MCF 10A (cell line): ENCODE data around the gene TINAG. TPM values are rescaled to one million over a fixed set of nuclear protein-coding genes. Genes with fewer than 3 reads are reported as not detected.

Source experiments
- BruUV-seq: library from RNA; stranded (reverse); fragments of 400-500 nt; replicated peaks from 2 replicates; lab custom pipeline; 2021; lab: Mats Ljungman, UMichigan
- CTCF ChIA-PET: fragments of 300-600 bp; sonication (Branson Sonifier 250); formaldehyde crosslinking; extraction: SDS; loops from one replicate; lab custom pipeline; 2021; ENCODE audit warnings: antibody characterized with exemption, inconsistent platforms; lab: Yijun Ruan, JAX
- POLR2A ChIA-PET: fragments of 300-600, 350-650 bp; sonication (Branson Sonifier 250); formaldehyde crosslinking; extraction: SDS; loops from one replicate; lab custom pipeline; 2020; ENCODE audit warnings: antibody characterized with exemption, inconsistent platforms; lab: Yijun Ruan, JAX
- DNase-seq: peaks from one replicate; pipeline ENCODE4 v3.0.0-alpha.2; 2018; ENCODE audit not compliant: unreplicated experiment
- H3K27ac Mint-ChIP-seq: one replicate; pipeline ENCODE4 v1.8.0; 2022; ENCODE audit warnings: mild to moderate bottlenecking, low read depth, mixed read lengths; ENCODE audit not compliant: unreplicated experiment
- H3K27me3 Mint-ChIP-seq: one replicate; pipeline ENCODE4 v1.8.0; 2022; ENCODE audit warnings: mixed read lengths; ENCODE audit not compliant: insufficient read depth, unreplicated experiment
- H3K36me3 Mint-ChIP-seq: one replicate; pipeline ENCODE4 v1.8.0; 2022; ENCODE audit warnings: mild to moderate bottlenecking, moderate library complexity, mixed read lengths; ENCODE audit not compliant: insufficient read depth, unreplicated experiment
- H3K4me1 Mint-ChIP-seq: one replicate; pipeline ENCODE4 v1.8.0; 2022; ENCODE audit warnings: mixed read lengths; ENCODE audit not compliant: insufficient read depth, unreplicated experiment
- H3K4me3 Mint-ChIP-seq: one replicate; pipeline ENCODE4 v1.8.0; 2022; ENCODE audit warnings: mild to moderate bottlenecking, moderate library complexity, mixed read lengths; ENCODE audit not compliant: unreplicated experiment
- H3K9me3 Mint-ChIP-seq: one replicate; pipeline ENCODE4 v1.8.0; 2022; ENCODE audit warnings: mixed read lengths; ENCODE audit not compliant: unreplicated experiment
- CTCF ChIP-seq: fragments of 200-600 bp; IDR thresholded peaks from one replicate; pipeline ENCODE4 v1.8.0; 2022; ENCODE audit warnings: antibody characterized with exemption, mild to moderate bottlenecking; ENCODE audit not compliant: unreplicated experiment
- intact Hi-C: fragments of 100-400 bp; cut with micrococcal nuclease; formaldehyde crosslinking; loops from 2 replicates; pipeline ENCODE4 v1.14.1; 2022
- total RNA-seq: library from RNA; stranded (reverse); gene quantifications from 2 replicates; pipeline ENCODE4 v1.2.3, GENCODE V29; 2022

TINAG gene
- total RNA-seq, 1 experiment from 2014 or later = not detected

GRCh38 chr6:54291738-54292137 lies 16.5 kb upstream of the TINAG start:
- Mint-ChIP-seq H3K9me3 (no peaks in the 10 kb centered on the region), H3K4me1 (peaks cover 26% of the 10 kb centered on the region), H3K36me3 (no peaks in the 10 kb centered on the region), H3K4me3 (no peak overlapping the region), H3K27me3 (no peaks in the 10 kb centered on the region), H3K27ac (peak overlapping the region; percentile 70)
- no peak for TF ChIP-seq CTCF
- intact Hi-C loops = no loop called here
- DNase-seq = peak; percentile 36
- CTCF ChIA-PET = no interaction called here
- BruUV-seq = no TSS peak
- POLR2A ChIA-PET = interaction anchor here (0.5 to 1.5 kb wide), 3 partner anchors 19 to 582 kb away, joined by 3 to 4 read pairs (median 4); no protein-coding TSS in a partner anchor

- ChIA-PET CTCF (interaction anchor here (0.9 kb wide), 1 partner anchor 9 kb away, joined by 3 read pairs; no protein-coding TSS in a partner anchor), POLR2A (interaction anchor here (1.2 to 2.0 kb wide), 2 partner anchors 11 to 23 kb away, joined by 3 to 4 read pairs; no protein-coding TSS in a partner anchor)
These were observed 13.2 kb upstream of the TINAG start for GRCh38 chr6:54294965-54295532.

GRCh38 chr6:54299542-54300269 lies 8.5 kb upstream of the TINAG start:
- ChIA-PET CTCF (no interaction called here), POLR2A (no interaction called here)
- intact Hi-C loops = no loop called here
- no TSS peak for BruUV-seq
- Mint-ChIP-seq H3K4me3 (no peak overlapping the region), H3K27ac (no peak overlapping the region), H3K27me3 (no peaks in the 10 kb centered on the region), H3K4me1 (no peaks in the 10 kb centered on the region), H3K9me3 (no peaks in the 10 kb centered on the region), H3K36me3 (no peaks in the 10 kb centered on the region)
- DNase-seq = no peak
- TF ChIP-seq CTCF = no peak

More at GRCh38 chr6:54294965-54295532, 13.2 kb upstream of the TINAG start:
- H3K27me3 Mint-ChIP-seq = no peaks in the 10 kb centered on the region
- peaks cover 19% of the 10 kb centered on the region for H3K4me1 Mint-ChIP-seq
- H3K36me3 Mint-ChIP-seq = no peaks in the 10 kb centered on the region
- no peak overlapping the region for H3K27ac Mint-ChIP-seq
- intact Hi-C loops = no loop called here
- DNase-seq = no peak
- H3K4me3 Mint-ChIP-seq = no peak overlapping the region
- no peaks in the 10 kb centered on the region for H3K9me3 Mint-ChIP-seq
- no TSS peak for BruUV-seq
- TF ChIP-seq CTCF = no peak

DNA sequence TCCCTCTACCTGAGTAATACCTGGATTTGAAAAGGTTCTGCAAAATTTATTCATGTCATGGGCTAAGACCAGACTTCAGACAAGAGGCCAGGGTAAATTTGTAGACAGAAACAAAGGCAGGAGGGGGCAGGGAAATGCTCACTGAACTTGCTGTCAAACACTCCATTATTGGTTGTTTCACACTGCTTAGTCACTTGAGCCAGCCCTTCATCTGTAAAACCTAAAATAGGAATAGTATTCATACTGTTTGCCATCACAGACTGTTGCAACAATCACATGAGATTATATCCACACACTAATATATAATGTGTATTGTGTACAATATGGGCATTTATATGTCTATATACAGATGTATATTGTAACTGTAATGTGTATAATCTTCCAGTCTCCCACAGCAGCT lies 6.5 kb upstream of the TINAG start:
- BruUV-seq = no TSS peak
- no peaks in the 10 kb centered on the region for H3K27me3 Mint-ChIP-seq
- ChIA-PET POLR2A (no interaction called here), CTCF (no interaction called here)
- no peaks in the 10 kb centered on the region for H3K9me3 Mint-ChIP-seq
- no peaks in the 10 kb centered on the region for H3K36me3 Mint-ChIP-seq
- DNase-seq = no peak
- no peak for TF ChIP-seq CTCF
- H3K4me1 Mint-ChIP-seq = no peaks in the 10 kb centered on the region
- H3K4me3 Mint-ChIP-seq = no peak overlapping the region
- H3K27ac Mint-ChIP-seq = no peak overlapping the region
- intact Hi-C loops = no loop called here
